ENCODE measurements around the gene NAP1L4.

DNA sequence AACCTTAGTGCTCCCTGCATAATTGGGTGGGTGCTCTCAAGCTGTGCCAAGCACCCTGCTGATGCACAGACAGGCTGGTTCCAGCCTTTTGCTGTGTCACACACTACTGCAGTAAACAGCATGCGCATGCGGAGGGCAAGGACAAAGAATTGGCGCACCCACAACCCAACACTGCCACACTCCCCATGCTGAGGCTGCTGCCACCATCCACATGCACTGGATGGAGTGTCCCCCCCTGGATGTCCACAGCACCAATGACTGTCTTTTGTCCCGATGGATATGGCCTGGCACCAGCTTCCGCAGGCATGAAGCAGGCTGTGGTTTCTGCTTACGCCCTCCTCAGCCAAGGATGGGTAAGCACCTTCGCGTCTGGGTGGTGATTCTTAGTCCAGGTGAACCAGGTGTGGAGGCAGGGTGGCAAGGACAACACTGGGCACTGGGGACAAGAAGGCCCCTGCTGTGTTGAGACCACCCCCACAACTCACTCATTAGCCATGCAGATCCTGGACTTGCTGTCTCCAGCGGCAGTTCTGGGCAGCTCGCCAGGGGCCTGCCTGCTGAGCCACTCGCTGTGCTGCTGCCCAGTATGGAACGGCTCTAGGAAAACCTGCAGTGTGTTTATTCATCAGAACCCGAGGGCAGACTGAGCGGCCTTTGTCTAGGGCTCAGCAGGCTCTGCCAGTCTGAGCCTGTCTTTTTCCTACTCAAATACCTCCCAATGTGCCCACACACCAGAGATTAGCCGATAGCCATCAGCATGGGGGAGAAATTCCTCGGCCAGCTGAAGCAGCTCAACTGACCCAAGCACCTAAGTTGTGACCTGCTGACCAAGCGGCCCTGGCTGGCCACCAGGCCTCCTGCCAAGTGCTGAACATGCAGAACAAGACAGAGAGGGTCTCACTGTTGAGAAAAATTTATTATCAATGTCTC lies 8.2 kb upstream of the NAP1L4 start:
- TF ChIP-seq EZH2phosphoT487 (IDR thresholded peaks at IDR 0.05; ENCODE audit: low read depth), result no peak
- TF ChIP-seq, protein P1, sequence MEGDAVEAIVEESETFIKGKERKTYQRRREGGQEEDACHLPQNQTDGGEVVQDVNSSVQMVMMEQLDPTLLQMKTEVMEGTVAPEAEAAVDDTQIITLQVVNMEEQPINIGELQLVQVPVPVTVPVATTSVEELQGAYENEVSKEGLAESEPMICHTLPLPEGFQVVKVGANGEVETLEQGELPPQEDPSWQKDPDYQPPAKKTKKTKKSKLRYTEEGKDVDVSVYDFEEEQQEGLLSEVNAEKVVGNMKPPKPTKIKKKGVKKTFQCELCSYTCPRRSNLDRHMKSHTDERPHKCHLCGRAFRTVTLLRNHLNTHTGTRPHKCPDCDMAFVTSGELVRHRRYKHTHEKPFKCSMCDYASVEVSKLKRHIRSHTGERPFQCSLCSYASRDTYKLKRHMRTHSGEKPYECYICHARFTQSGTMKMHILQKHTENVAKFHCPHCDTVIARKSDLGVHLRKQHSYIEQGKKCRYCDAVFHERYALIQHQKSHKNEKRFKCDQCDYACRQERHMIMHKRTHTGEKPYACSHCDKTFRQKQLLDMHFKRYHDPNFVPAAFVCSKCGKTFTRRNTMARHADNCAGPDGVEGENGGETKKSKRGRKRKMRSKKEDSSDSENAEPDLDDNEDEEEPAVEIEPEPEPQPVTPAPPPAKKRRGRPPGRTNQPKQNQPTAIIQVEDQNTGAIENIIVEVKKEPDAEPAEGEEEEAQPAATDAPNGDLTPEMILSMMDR (IDR thresholded peaks at IDR 0.05; ENCODE audit: low read depth, low read length), result no peak

Measured in OCI-LY3 (cell line).